Astrocyte of the spinal cord (primary cell): Measurements from ENCODE around the gene UBN1.

ENCODE experiments used
- DNase-seq: peaks from one replicate; pipeline ENCODE4 v3.0.0; 2011; ENCODE audit warnings: low read depth, low spot score
- H3K4me3 ChIP-seq: 2 replicates; pipeline ENCODE4 v1.5.1; 2011; ENCODE audit warnings: low read depth, mild to moderate bottlenecking, low read length, moderate library complexity
- CTCF ChIP-seq: IDR thresholded peaks from 2 replicates; pipeline ENCODE4 v1.5.1; 2012; ENCODE audit warnings: low read depth, mild to moderate bottlenecking, low read length, inconsistent platforms
- in situ Hi-C: cut with HindIII; loops from 2 replicates; pipeline ENCODE4 v1.10.0; 2017; ENCODE audit warnings: low sequenced_read_pairs

Gene UBN1

GRCh38 chr16:4908854-4909401 lies 61.6 kb downstream of the UBN1 start:
- no peak overlapping the region for H3K4me3 ChIP-seq
- no peak for TF ChIP-seq CTCF
- in situ Hi-C loops: no loop called here
- DNase-seq: no peak

GRCh38 chr16:4909825-4910224 lies 62.5 kb downstream of the UBN1 start:
- no peak for DNase-seq

GRCh38 chr16:4910828-4911227 lies 63.5 kb downstream of the UBN1 start:
- no peak for TF ChIP-seq CTCF

More at GRCh38 chr16:4909825-4910224, 62.5 kb downstream of the UBN1 start:
- H3K4me3 ChIP-seq: no peak overlapping the region
- in situ Hi-C loops: no loop called here
- no peak for TF ChIP-seq CTCF

GRCh38 chr16:4911970-4912386 lies 64.7 kb downstream of the UBN1 start:
- TF ChIP-seq CTCF: no peak
- DNase-seq: no peak
- H3K4me3 ChIP-seq: no peak overlapping the region
- in situ Hi-C loops: no loop called here

More at GRCh38 chr16:4910828-4911227, 63.5 kb downstream of the UBN1 start:
- no peak for DNase-seq
- in situ Hi-C loops: no loop called here
- H3K4me3 ChIP-seq: no peak overlapping the region

- in situ Hi-C loops: no loop called here
- no peak for TF ChIP-seq CTCF
- H3K4me3 ChIP-seq: no peak overlapping the region
- no peak for DNase-seq
These were observed 66.0 kb downstream of the UBN1 start for GRCh38 chr16:4913130-4913773.

GRCh38 chr16:4913774-4914525 lies 66.7 kb downstream of the UBN1 start:
- in situ Hi-C loops: no loop called here
- no peak for TF ChIP-seq CTCF
- no peak for DNase-seq
- H3K4me3 ChIP-seq: no peak overlapping the region
